Heart right ventricle (tissue), 16 donors: ENCODE data around the gene ADCK1. TPM values are rescaled to one million over a fixed set of nuclear protein-coding genes. Genes with fewer than 3 reads are reported as not detected.

Source experiments
- ATAC-seq, 8 donors: fragments of 200-7000 bp; cut with Tn5 transposase; one replicate each; pipeline ENCODE4 v1.9.1; 2020; ENCODE audit warnings: mild to moderate bottlenecking in 8 of 8, moderate library complexity in 8 of 8, moderate number of reproducible peaks in 1 of 8
- DNase-seq, 2 donors: peaks; one replicate each; pipeline ENCODE4 v3.0.0-alpha.2; 2020
- H3K27ac ChIP-seq, 10 donors: fragments of 200-600 bp; sonication (generic) in 2 of 10; one replicate each; pipeline versions ENCODE4 v1.5.0 to v1.8.0; 2020 to 2022; ENCODE audit warnings: mild to moderate bottlenecking in 3 of 10
- H3K27me3 ChIP-seq, 7 donors: fragments of 200-600 bp; one replicate each; pipeline ENCODE4 v1.8.0; 2021 to 2022; ENCODE audit warnings: mild to moderate bottlenecking in 2 of 7
- H3K36me3 ChIP-seq, 9 donors: fragments of 200-600 bp; sonication (generic) in 1 of 9; one replicate each; pipeline versions ENCODE4 v1.5.0 to v1.8.0; 2020 to 2022; ENCODE audit warnings: mild to moderate bottlenecking in 2 of 9
- H3K4me1 ChIP-seq, 9 donors: fragments of 200-600 bp; sonication (generic) in 1 of 9; one replicate each; pipeline versions ENCODE4 v1.5.0 to v1.8.0; 2020 to 2022; ENCODE audit warnings: mild to moderate bottlenecking in 4 of 9
- H3K4me3 ChIP-seq, 10 donors: fragments of 200-600 bp; sonication (generic) in 2 of 10; one replicate each; pipeline versions ENCODE4 v1.5.0 to v1.8.0; 2020 to 2022; ENCODE audit warnings: mild to moderate bottlenecking in 7 of 10, moderate library complexity in 2 of 10
- H3K9me3 ChIP-seq, 11 donors: fragments of 200-600 bp in 10 of 11; sonication (generic) in 2 of 11; one replicate each; pipeline versions ENCODE4 v1.5.0 to v1.8.0; 2013 to 2022; ENCODE audit warnings: mild to moderate bottlenecking in 2 of 11, control low read depth in 1 of 11, moderate library complexity in 1 of 11
- CTCF ChIP-seq, 9 donors: fragments of 200-600 bp; sonication (generic) in 2 of 9; IDR thresholded peaks; one replicate each; pipeline versions ENCODE4 v1.5.0 to v1.8.0; 2021 to 2022; ENCODE audit warnings: antibody characterized with exemption in 9 of 9, mild to moderate bottlenecking in 5 of 9, moderate library complexity in 1 of 9
- WGBS, 2 donors: extraction: QIAGEN DNeasy Blood & Tissue Kit; methylation state at CpG; one replicate each; pipeline ENCODE4 v1.1.7; 2013; ENCODE audit warnings: inconsistent platforms in 1 of 2; 5-methylcytosine and 5-hydroxymethylcytosine counted together
- intact Hi-C, 10 donors: fragments of 100-400 bp; cut with DNase I; formaldehyde crosslinking; loops; one replicate each; pipeline versions ENCODE4 v1.11.1 to v1.14.2; 2022
- polyA plus RNA-seq, 2 donors: library from polyadenylated mRNA; stranded (reverse); fragments of 200-250 nt; gene quantifications; one replicate each; pipeline ENCODE4 v1.2.3, GENCODE V29; 2013
- total RNA-seq, 10 donors: library from RNA; stranded (reverse); fragmentation: NEBNext Ultra II Directional in 3 of 10; extraction: Animal tissue kit (Norgen Biotek cat#: 25700) in 3 of 10; gene quantifications; one replicate each; pipeline versions ENCODE4 v1.2.1 to v1.2.4, GENCODE V29; 2021 to 2023
- donor health status: Arrhythmogenic right ventricular cardiomyopathy.
- donor health status: ischemic (EF 13 %, LVEDD 7.1; RV severe dilation, severe dysfunction).
- donor health status: healthy with polysubstance abuse.
- donor health status: DM: no; HTN: yes; CAD: no.
- donor health status: DM: no; HTN: no; CAD: no.
- donor health status: ischemic (EF 25% LVEDD 6.9; RV normal size, moderate dysfunction).
- donor health status: ischemic (EF 25% LVEDD 5.7; RV mildly dilated, moderate dysfunction).
- donor health status: healthy.
- donor health status: DM: yes; HTN: yes; CAD: no.
- donor health status: Ischemic cardiomyopathy.
- donor health status: ischemic (EF 35%, LVEDD 5.7; RV mildly dilated, moderate dysfunction).
- donor health status: nonischemic (EF 11% LVEDD 7.7; RV severe dilation, severe dysfunction).
- donor health status: DM: yes; HTN: yes; CAD: no.
- donor health status: PGD.
- donor health status: ischemic (EF 29% LVEDD 5.4; RV normal size, mild dysfunction).
- donor health status: nonischemic (EF 23%, LVEDD 6.1; RV moderate dilation, normal function).

ADCK1 gene
- total and polyA plus RNA-seq, 12 donors: 6.2 to 33.9 (median 7.3) TPM

GRCh38 chr14:77843651-77844050 is 43.7 kb downstream of the ADCK1 start:
- H3K27me3 ChIP-seq: no peaks in the 10 kb centered on the region
- intact Hi-C loops: no loop called here
- no peak overlapping the region for H3K4me3 ChIP-seq
- ATAC-seq (no peak), DNase-seq (no peak)
- 91 to 100% methylated on average over 1 of the region's 1 CpG for WGBS, 2 donors
- H3K27ac ChIP-seq: no peak overlapping the region
- TF ChIP-seq CTCF (IDR thresholded peaks at IDR 0.05): no peak
- H3K4me1 ChIP-seq: no peaks in the 10 kb centered on the region
- peaks cover 0 to 3% (median 0%) of the 10 kb centered on the region in 11 donors for H3K9me3 ChIP-seq
- no peaks in the 10 kb centered on the region for H3K36me3 ChIP-seq

- no peak for TF ChIP-seq CTCF (IDR thresholded peaks at IDR 0.05)
- intact Hi-C loops: no loop called here
- Histone ChIP-seq H3K4me3 (no peak overlapping the region), H3K27me3 (no peaks in the 10 kb centered on the region), H3K36me3 (no peaks in the 10 kb centered on the region), H3K9me3 (peaks cover 0 to 3% (median 0%) of the 10 kb centered on the region in 11 donors), H3K4me1 (no peaks in the 10 kb centered on the region), H3K27ac (no peak overlapping the region)
- DNase-seq: no peak
- ATAC-seq: no peak
- WGBS, 2 donors: 72 to 77% methylated on average over 4 of the region's 4 CpGs
These were observed 44.9 kb downstream of the ADCK1 start for GRCh38 chr14:77844802-77845201.

DNA sequence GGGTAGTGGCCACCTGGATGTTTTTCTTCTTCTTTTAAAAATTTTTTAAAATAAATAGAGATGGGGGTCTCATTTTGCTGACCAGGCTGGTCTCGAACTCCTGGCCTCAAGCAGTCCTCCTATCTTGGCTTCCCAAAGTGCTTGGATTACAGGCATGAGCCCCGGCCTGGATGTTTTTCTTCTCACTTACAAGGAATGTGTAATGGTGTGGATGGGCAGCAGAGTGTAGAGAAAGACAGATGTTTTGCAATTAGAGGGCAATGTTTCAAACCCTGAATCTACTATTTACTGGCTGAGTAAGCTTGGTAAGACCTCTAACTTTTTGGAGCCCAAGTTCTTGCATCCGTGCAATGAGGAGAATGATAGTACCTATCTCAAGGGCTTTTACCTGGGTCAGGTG is 48.1 kb downstream of the ADCK1 start:
- DNase-seq: no peak
- no peak for TF ChIP-seq CTCF (IDR thresholded peaks at IDR 0.05)
- Histone ChIP-seq H3K4me3 (no peak overlapping the region), H3K27ac (no peak overlapping the region), H3K9me3 (peaks cover 0 to 12% (median 0%) of the 10 kb centered on the region in 11 donors), H3K4me1 (no peaks in the 10 kb centered on the region), H3K36me3 (no peaks in the 10 kb centered on the region), H3K27me3 (no peaks in the 10 kb centered on the region)
- ATAC-seq: no peak
- WGBS, 2 donors: 86 to 87% methylated on average over 3 of the region's 3 CpGs
- intact Hi-C loops: no loop called here

- H3K9me3 ChIP-seq: peaks cover 0 to 13% (median 0%) of the 10 kb centered on the region in 11 donors
- 94 to 96% methylated on average over 1 of the region's 1 CpG for WGBS, 2 donors
- no peak overlapping the region for H3K4me3 ChIP-seq
- intact Hi-C loops: loop anchor here in 1 of 10 donors (10.0 kb wide), 1 partner anchor 715 kb away; no protein-coding TSS in a partner anchor
- H3K27me3 ChIP-seq: no peaks in the 10 kb centered on the region
- no peak overlapping the region for H3K27ac ChIP-seq
- no peak for DNase-seq
- H3K36me3 ChIP-seq: no peaks in the 10 kb centered on the region
- TF ChIP-seq CTCF (IDR thresholded peaks at IDR 0.05): no peak
- no peak for ATAC-seq
- H3K4me1 ChIP-seq: peaks cover 0 to 2% (median 0%) of the 10 kb centered on the region in 9 donors
These were observed 49.8 kb downstream of the ADCK1 start for GRCh38 chr14:77849711-77850110.
